Measurements from ENCODE around the gene VPS36. TPM values are rescaled to one million over a fixed set of nuclear protein-coding genes. Genes with fewer than 3 reads are reported as not detected.
A peak's percentile ranks its signal among the peaks of the same experiment; 100 is the strongest.
"Not testable (repeated sequence)": the region's sequence is repeated elsewhere in the genome, so short reads cannot be mapped to it uniquely, and the experiment has no call there.

The VPS36 gene
- total RNA-seq, 2 donors from 2014 or later: 39.6 to 42.0 TPM

GRCh38 chr13:52387721-52388120 lies 62.7 kb downstream of the VPS36 start:
- H3K4me3 Mint-ChIP-seq: no peak overlapping the region
- H3K27ac Mint-ChIP-seq: no peak overlapping the region
- no peak for DNase-seq
- H3K27me3 Mint-ChIP-seq: no peaks in the 10 kb centered on the region
- no peaks in the 10 kb centered on the region for H3K4me1 Mint-ChIP-seq
- H3K9me3 ChIP-seq (ENCODE audit: control insufficient read depth, low read length, poor library complexity, severe bottlenecking): no peaks in the 10 kb centered on the region
- no peak for ATAC-seq
- peaks cover 6% of the 10 kb centered on the region for H3K36me3 Mint-ChIP-seq (ENCODE audit: low read depth)

DNA sequence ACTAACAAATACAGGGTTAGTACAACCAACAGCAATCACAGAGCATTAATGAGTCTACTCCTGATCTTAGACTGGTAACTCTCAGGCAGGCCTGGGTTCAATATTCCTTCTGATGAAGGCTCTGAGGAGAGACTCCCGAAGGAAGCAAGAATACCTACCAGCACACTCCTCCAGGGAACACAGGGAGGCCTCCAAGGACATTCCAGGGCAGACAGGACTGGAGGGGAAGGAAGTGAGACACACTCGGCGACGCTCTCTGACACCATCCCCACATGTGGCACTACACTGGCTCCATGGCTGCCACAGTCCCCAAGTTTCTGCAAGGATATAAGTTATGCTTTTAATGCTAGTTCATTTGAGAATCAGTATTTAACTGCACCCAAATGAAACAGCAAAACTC lies 64.6 kb downstream of the VPS36 start:
- peaks cover 6% of the 10 kb centered on the region for H3K36me3 Mint-ChIP-seq (ENCODE audit: low read depth)
- no peaks in the 10 kb centered on the region for H3K9me3 ChIP-seq (ENCODE audit: control insufficient read depth, low read length, poor library complexity, severe bottlenecking)
- ATAC-seq (no peak), DNase-seq (no peak)
- H3K27ac Mint-ChIP-seq: no peak overlapping the region
- H3K4me3 Mint-ChIP-seq: no peak overlapping the region
- no peaks in the 10 kb centered on the region for H3K27me3 Mint-ChIP-seq
- no peaks in the 10 kb centered on the region for H3K4me1 Mint-ChIP-seq

GRCh38 chr13:52383366-52383765 lies 67.1 kb downstream of the VPS36 start:
- H3K27ac Mint-ChIP-seq: no peak overlapping the region
- DNase-seq (no peak), ATAC-seq (no peak)
- no peaks in the 10 kb centered on the region for H3K27me3 Mint-ChIP-seq
- H3K4me1 Mint-ChIP-seq: no peaks in the 10 kb centered on the region
- no peaks in the 10 kb centered on the region for H3K9me3 ChIP-seq (ENCODE audit: control insufficient read depth, low read length, poor library complexity, severe bottlenecking)
- peaks cover 6% of the 10 kb centered on the region for H3K36me3 Mint-ChIP-seq (ENCODE audit: low read depth)
- H3K4me3 Mint-ChIP-seq: no peak overlapping the region

GRCh38 chr13:52378312-52378711 lies 72.1 kb downstream of the VPS36 start:
- H3K36me3 Mint-ChIP-seq (ENCODE audit: low read depth): no peaks in the 10 kb centered on the region
- no peak overlapping the region for H3K4me3 Mint-ChIP-seq
- no peak for ATAC-seq

DNA sequence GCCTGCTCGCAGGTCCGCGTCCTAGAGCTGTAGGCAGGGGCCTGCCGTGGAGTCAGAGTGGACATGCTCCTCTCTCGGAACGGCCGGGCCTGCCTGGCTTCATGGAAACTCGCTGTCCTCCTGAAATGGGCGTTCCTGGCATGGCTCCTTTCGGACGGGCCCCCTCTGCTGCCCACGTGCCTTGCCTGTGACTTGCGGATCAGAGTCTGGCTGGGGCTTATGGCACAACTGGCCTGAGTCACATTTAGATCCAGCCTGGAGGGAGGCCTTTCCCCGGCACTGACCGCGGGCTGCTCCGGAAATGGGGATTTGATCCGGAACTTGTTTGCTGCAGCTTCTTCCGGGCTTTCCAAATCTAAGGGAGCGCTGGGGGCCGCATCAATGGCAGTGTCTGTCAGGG lies 72.5 kb downstream of the VPS36 start:
- Mint-ChIP-seq H3K36me3 (ENCODE audit: low read depth) (no peaks in the 10 kb centered on the region), H3K27me3 (no peaks in the 10 kb centered on the region), H3K4me3 (no peak overlapping the region), H3K27ac (no peak overlapping the region), H3K4me1 (no peaks in the 10 kb centered on the region)
- DNase-seq (no peak), ATAC-seq (no peak)
- H3K9me3 ChIP-seq (ENCODE audit: control insufficient read depth, low read length, poor library complexity, severe bottlenecking): no peaks in the 10 kb centered on the region

More at GRCh38 chr13:52378312-52378711, 72.1 kb downstream of the VPS36 start:
- H3K27me3 Mint-ChIP-seq: no peaks in the 10 kb centered on the region
- no peaks in the 10 kb centered on the region for H3K4me1 Mint-ChIP-seq
- no peak overlapping the region for H3K27ac Mint-ChIP-seq
- H3K9me3 ChIP-seq (ENCODE audit: control insufficient read depth, low read length, poor library complexity, severe bottlenecking): no peaks in the 10 kb centered on the region
- no peak for DNase-seq

- no peak for DNase-seq
- no peak overlapping the region for H3K4me3 Mint-ChIP-seq
- H3K27me3 Mint-ChIP-seq: no peaks in the 10 kb centered on the region
- no peaks in the 10 kb centered on the region for H3K4me1 Mint-ChIP-seq
- H3K9me3 ChIP-seq (ENCODE audit: control insufficient read depth, low read length, poor library complexity, severe bottlenecking): no peaks in the 10 kb centered on the region
- no peaks in the 10 kb centered on the region for H3K36me3 Mint-ChIP-seq (ENCODE audit: low read depth)
- no peak overlapping the region for H3K27ac Mint-ChIP-seq
- ATAC-seq: no peak
These were observed 75.5 kb downstream of the VPS36 start for GRCh38 chr13:52374873-52375411.

DNA sequence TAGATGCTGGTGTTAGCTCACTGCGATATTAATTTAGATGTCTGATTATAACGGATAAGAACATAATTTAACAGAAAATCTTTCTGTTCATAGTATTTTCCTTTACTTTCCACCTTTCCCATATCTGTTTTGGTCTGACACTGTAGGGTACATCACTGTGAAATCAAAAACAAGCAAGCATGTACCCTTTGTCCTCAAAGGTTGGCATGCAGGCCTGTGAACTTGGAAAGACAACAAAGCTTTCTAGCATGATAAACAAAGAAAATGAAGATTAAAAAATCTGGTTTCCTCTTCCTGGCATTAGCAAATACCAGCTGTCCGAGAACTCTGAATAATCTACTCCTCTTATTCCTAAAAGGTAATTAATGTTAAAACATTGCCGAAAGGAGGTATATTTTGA lies 76.0 kb downstream of the VPS36 start:
- no peaks in the 10 kb centered on the region for H3K4me1 Mint-ChIP-seq
- H3K4me3 Mint-ChIP-seq: no peak overlapping the region
- no peak overlapping the region for H3K27ac Mint-ChIP-seq
- H3K36me3 Mint-ChIP-seq (ENCODE audit: low read depth): no peaks in the 10 kb centered on the region
- DNase-seq: no peak
- no peaks in the 10 kb centered on the region for H3K9me3 ChIP-seq (ENCODE audit: control insufficient read depth, low read length, poor library complexity, severe bottlenecking)
- H3K27me3 Mint-ChIP-seq: no peaks in the 10 kb centered on the region
- ATAC-seq: no peak

DNA sequence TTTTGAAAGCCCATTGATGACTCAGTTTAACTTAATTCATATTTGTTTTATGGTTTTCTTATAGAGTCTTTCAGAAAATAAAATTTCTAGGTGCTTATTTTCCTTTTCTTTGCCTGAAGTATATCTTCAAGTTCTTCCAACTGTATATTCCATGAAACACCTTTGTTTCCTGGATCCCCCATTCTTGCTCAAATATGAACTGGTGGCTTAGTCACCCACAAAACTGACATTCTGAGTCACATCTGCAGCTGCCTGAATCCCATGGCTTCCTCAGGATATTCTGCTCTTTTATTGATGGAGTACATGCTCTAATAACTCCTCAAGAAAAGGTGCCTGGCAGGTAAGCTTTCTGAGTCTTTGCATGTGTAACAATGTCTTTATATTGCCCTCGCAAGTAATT lies 77.2 kb downstream of the VPS36 start:
- not testable (repeated sequence) for H3K4me1 Mint-ChIP-seq

GRCh38 chr13:52371736-52372247 lies 78.6 kb downstream of the VPS36 start:
- no peak for DNase-seq
- no peaks in the 10 kb centered on the region for H3K9me3 ChIP-seq (ENCODE audit: control insufficient read depth, low read length, poor library complexity, severe bottlenecking)
- Mint-ChIP-seq H3K36me3 (ENCODE audit: low read depth) (no peaks in the 10 kb centered on the region), H3K27me3 (no peaks in the 10 kb centered on the region), H3K4me1 (no peaks in the 10 kb centered on the region), H3K27ac (peak overlapping the region; percentile 59), H3K4me3 (no peak overlapping the region)
- no peak for ATAC-seq

More for the DNA sequence above, 77.2 kb downstream of the VPS36 start:
- H3K27ac Mint-ChIP-seq; H3K36me3 Mint-ChIP-seq (ENCODE audit: low read depth); ATAC-seq; H3K9me3 ChIP-seq (ENCODE audit: control insufficient read depth, low read length, poor library complexity, severe bottlenecking); H3K4me3 Mint-ChIP-seq; DNase-seq; H3K27me3 Mint-ChIP-seq: not testable (repeated sequence)

DNA sequence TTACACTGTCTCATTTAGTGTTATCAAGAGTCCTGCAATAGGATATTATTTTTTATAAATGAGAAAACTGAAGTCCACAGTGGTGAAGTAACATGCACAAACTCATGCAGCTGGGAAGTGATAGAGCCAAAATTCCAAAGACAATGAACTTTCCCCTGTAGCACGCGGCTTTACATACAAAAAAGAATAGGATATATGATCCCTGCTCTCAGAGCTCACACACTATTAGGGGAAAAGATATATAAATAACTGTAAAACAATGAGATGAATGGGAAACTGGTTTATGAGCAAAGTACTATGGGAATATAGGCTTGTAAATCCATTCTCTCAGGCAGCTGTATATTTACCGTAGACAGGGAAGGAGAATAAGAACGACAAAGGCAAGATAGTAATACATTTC lies 84.1 kb downstream of the VPS36 start:
- ATAC-seq (no peak), DNase-seq (no peak)
- Mint-ChIP-seq H3K4me3 (no peak overlapping the region), H3K27ac (no peak overlapping the region), H3K27me3 (no peaks in the 10 kb centered on the region), H3K36me3 (ENCODE audit: low read depth) (no peaks in the 10 kb centered on the region), H3K4me1 (no peaks in the 10 kb centered on the region)
- H3K9me3 ChIP-seq (ENCODE audit: control insufficient read depth, low read length, poor library complexity, severe bottlenecking): no peaks in the 10 kb centered on the region

Other genes starting within 250 kb of the VPS36 start
- under 1 TPM; 0.40 to 0.68 TPM for gene THSD1, start 44.5 kb downstream of the VPS36 start, total RNA-seq
- gene CKAP2, start 4.8 kb upstream of the VPS36 start, total RNA-seq: 10 to 100 TPM; 21.8 to 27.8 TPM
- 10 to 100 TPM; 11.6 to 14.2 TPM for gene HNRNPA1L2, start 191.8 kb upstream of the VPS36 start, total RNA-seq
- gene SUGT1, start 202.2 kb upstream of the VPS36 start, total RNA-seq: 10 to 100 TPM; 23.7 to 27.4 TPM

Measured in T-helper 17 cell (primary cell).